Measurements from ENCODE around the gene SLC27A1. TPM values are rescaled to one million over a fixed set of nuclear protein-coding genes. Genes with fewer than 3 reads are reported as not detected.
"Not testable (repeated sequence)": the region's sequence is repeated elsewhere in the genome, so short reads cannot be mapped to it uniquely, and the experiment has no call there.

The SLC27A1 gene
- total and polyA plus RNA-seq, 12 donors, result 4.9 to 107 (median 56.0) TPM

DNA sequence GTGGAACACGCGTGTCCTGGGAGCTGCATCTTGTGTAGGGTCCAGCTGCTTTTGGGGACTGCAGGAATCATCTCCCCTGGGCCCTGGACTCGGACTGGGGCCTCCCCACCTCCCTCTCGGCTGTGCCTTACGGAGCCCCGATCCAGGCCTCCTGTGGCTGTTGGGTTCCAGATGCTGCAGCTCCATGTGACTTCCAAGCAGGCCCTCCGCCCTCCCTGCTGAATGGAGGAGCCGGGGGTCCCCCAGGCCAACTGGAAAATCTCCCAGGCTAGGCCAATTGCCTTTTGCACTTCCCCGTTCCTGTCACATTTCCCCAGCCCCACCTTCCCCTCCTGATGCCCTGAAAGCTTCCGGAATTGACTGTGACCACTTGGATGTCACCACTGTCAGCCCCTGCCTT lies 34.9 kb downstream of the SLC27A1 start:
- Histone ChIP-seq H3K4me3 (no peak overlapping the region), H3K4me1 (replicated peaks in 1 of 2) (peaks cover 20 to 22% of the 10 kb centered on the region in 2 donors), H3K9me3 (replicated peaks in 1 of 3) (no peaks in the 10 kb centered on the region), H3K27ac (no peak overlapping the region), H3K36me3 (replicated peaks in 1 of 2) (peaks cover 0 to 12% of the 10 kb centered on the region in 2 donors), H3K27me3 (no peaks in the 10 kb centered on the region)
- no peak for DNase-seq
- intact Hi-C loops (cut with DNase I), result no loop called here
- TF ChIP-seq POLR2A (IDR thresholded peaks at IDR 0.05), result no peak
- TF ChIP-seq, protein P1, sequence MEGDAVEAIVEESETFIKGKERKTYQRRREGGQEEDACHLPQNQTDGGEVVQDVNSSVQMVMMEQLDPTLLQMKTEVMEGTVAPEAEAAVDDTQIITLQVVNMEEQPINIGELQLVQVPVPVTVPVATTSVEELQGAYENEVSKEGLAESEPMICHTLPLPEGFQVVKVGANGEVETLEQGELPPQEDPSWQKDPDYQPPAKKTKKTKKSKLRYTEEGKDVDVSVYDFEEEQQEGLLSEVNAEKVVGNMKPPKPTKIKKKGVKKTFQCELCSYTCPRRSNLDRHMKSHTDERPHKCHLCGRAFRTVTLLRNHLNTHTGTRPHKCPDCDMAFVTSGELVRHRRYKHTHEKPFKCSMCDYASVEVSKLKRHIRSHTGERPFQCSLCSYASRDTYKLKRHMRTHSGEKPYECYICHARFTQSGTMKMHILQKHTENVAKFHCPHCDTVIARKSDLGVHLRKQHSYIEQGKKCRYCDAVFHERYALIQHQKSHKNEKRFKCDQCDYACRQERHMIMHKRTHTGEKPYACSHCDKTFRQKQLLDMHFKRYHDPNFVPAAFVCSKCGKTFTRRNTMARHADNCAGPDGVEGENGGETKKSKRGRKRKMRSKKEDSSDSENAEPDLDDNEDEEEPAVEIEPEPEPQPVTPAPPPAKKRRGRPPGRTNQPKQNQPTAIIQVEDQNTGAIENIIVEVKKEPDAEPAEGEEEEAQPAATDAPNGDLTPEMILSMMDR (IDR thresholded peaks at IDR 0.05), result no peak
- 75 to 84% (median 81%) methylated on average over 6 to 10 of the region's 10 CpGs for WGBS, 4 donors

DNA sequence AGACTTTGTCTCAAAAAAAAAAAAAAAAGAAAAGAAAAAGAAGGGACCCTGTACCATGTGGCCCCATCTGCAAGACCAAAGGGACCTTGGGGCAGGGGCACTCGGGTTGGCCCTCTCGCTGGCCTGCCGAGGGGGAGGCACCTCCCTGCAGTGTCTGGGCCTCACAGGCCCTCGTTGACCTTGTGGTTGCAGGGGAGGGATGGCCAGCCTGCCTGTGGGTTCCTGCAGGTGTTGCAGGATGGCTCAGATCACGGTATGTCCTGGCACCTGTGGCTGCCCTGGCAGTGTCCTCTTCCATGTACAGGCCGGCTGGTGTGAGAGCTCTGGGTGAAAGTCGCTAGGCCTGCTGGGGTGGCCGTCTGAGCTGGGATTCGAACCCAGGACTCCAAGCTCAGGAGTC lies 36.4 kb downstream of the SLC27A1 start:
- no peak for TF ChIP-seq POLR2A (IDR thresholded peaks at IDR 0.05)
- TF ChIP-seq, protein P1 (IDR thresholded peaks at IDR 0.05), result no peak
- H3K27me3 ChIP-seq, result no peaks in the 10 kb centered on the region
- peaks cover 23 to 27% of the 10 kb centered on the region in 2 donors for H3K4me1 ChIP-seq (replicated peaks in 1 of 2)
- H3K27ac ChIP-seq, result peak overlapping the region in 2 of 5 donors; percentile 84 to 87
- no peak overlapping the region for H3K4me3 ChIP-seq
- 54 to 61% (median 59%) methylated on average over 9 of the region's 9 CpGs for whole genome bisulfite sequencing, 4 donors
- H3K9me3 ChIP-seq (replicated peaks in 1 of 3), result no peaks in the 10 kb centered on the region
- no peaks in the 10 kb centered on the region for H3K36me3 ChIP-seq (replicated peaks in 1 of 2)
- DNase-seq, result peak in 2 of 7 donors; percentile 43 to 60
- intact Hi-C loops (cut with DNase I), result no loop called here

DNA sequence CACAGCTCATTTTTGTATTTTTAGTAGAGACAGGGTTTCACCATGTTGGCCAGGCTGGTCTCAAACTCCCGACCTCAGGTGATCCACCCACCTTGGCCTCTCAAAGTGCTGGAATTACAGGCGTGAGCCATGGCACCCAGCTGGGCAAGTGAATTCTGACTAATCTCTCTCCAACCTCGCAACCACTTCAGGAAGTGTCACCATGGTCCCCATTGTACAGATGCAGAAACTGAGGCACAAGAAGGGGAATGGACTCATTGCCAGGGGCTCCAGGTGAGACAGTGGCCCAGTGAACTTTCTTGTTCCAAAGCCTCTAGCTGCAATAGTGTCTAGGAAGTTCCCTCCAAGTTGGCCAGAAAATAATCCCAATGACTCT lies 38.2 kb downstream of the SLC27A1 start:
- DNase-seq; H3K36me3 ChIP-seq (replicated peaks in 1 of 2); H3K9me3 ChIP-seq (replicated peaks in 1 of 3); H3K4me3 ChIP-seq; intact Hi-C loops (cut with DNase I); H3K27me3 ChIP-seq: not testable (repeated sequence)
- WGBS, 4 donors, result 76 to 94% (median 91%) methylated on average over 3 of the region's 3 CpGs
- H3K4me1 ChIP-seq (replicated peaks in 1 of 2), result peaks cover 33% of the 10 kb centered on the region in 2 donors
- peak overlapping the region; percentile 76 to 96 (median 87) for H3K27ac ChIP-seq

DNA sequence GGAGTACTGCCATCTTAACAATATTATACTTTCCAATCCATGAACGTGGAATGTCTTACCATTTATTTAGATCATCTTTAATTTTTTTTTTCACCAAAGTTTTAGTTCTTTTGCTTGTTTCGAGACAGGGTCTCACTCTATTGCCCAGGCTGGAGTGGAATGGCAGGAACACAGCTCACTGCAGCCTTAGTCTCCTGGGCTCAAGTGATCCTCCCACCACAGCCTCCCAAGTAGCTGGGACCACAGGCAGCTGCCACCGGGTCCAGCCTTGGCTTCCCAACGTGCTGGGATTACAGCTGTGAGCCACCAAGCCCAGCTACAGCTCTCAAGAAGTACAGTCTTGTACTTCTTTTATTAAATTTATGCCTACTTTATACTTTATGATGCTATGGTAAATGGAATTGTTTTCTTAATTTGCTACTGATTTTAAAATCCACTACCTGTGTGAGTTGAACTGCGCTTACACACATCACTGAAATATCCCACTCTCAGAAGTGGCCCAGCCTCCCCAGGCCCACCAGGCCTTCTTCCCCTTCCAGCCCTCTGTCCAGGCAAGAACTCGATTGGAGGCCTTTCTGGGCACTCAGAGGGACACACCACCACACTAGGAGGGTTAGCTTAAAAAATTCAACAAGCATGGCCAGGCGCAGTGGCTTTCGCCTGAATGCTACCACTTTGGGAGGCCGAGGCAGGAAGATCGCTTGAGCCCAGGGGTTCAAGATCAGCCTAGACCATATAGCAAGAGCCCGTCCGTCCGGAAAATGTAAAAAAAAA lies 40.1 kb downstream of the SLC27A1 start:
- TF ChIP-seq POLR2A (IDR thresholded peaks at IDR 0.05), result no peak
- TF ChIP-seq, protein P1 (IDR thresholded peaks at IDR 0.05), result no peak
- DNase-seq, result no peak
- peak overlapping the region in 2 of 4 donors; percentile 88 to 90 for H3K4me3 ChIP-seq
- H3K4me1 ChIP-seq (replicated peaks in 1 of 2), result peaks cover 33% of the 10 kb centered on the region in 2 donors
- H3K27ac ChIP-seq, result peak overlapping the region in 3 of 5 donors; percentile 27 to 99 (median 99)
- H3K9me3 ChIP-seq (replicated peaks in 1 of 3), result no peaks in the 10 kb centered on the region
- intact Hi-C loops (cut with DNase I), result no loop called here
- H3K36me3 ChIP-seq (replicated peaks in 1 of 2), result no peaks in the 10 kb centered on the region
- H3K27me3 ChIP-seq, result no peaks in the 10 kb centered on the region
- WGBS, 4 donors, result 45 to 52% (median 48%) methylated on average over 13 of the region's 13 CpGs
